ENCODE measurements around the gene ASAP3.

- TF ChIP-seq ZFP3 (CRISPR knock-in tag; IDR thresholded peaks at IDR 0.05) (no peak), TOX (CRISPR knock-in tag; IDR thresholded peaks at IDR 0.05; ENCODE audit: borderline replicate concordance) (no peak), CSRNP3 (CRISPR knock-in tag; IDR thresholded peaks at IDR 0.05) (no peak), PATZ1 (CRISPR knock-in tag; IDR thresholded peaks at IDR 0.05; ENCODE audit: borderline replicate concordance) (no peak)
Measured at GRCh38 chr1:23403038-23403336, 81.0 kb downstream of the ASAP3 start.
